PFSK-1 (cell line): ENCODE measurements around the gene NEURL4.

Source experiments
- POLR2AphosphoS5 ChIP-seq: IDR thresholded peaks from 2 replicates; pipeline ENCODE4 v1.6.1; 2012; ENCODE audit warnings: low read depth, mild to moderate bottlenecking, control low read depth, low read length, moderate library complexity
- SIN3A ChIP-seq: IDR thresholded peaks from 2 replicates; pipeline ENCODE4 v1.6.1; 2012; ENCODE audit warnings: mild to moderate bottlenecking, low read length, moderate library complexity, borderline replicate concordance; ENCODE audit not compliant: insufficient read depth
- TAF1 ChIP-seq: IDR thresholded peaks from 2 replicates; pipeline ENCODE4 v1.6.1; 2012; ENCODE audit warnings: low read length, control low read depth, borderline replicate concordance; ENCODE audit not compliant: insufficient read depth
- TF ChIP-seq, protein P1 (sequence below), 2 experiments: IDR thresholded peaks; 2 replicates each; pipeline versions ENCODE4 v1.6.1 to v1.8.0; 2011 to 2012; ENCODE audit warnings: low read depth in 2 of 2, low read length in 2 of 2, control low read depth in 1 of 2, inconsistent platforms in 1 of 2, mild to moderate bottlenecking in 1 of 2, moderate library complexity in 1 of 2; ENCODE audit not compliant: insufficient read depth in 1 of 2

DNA sequence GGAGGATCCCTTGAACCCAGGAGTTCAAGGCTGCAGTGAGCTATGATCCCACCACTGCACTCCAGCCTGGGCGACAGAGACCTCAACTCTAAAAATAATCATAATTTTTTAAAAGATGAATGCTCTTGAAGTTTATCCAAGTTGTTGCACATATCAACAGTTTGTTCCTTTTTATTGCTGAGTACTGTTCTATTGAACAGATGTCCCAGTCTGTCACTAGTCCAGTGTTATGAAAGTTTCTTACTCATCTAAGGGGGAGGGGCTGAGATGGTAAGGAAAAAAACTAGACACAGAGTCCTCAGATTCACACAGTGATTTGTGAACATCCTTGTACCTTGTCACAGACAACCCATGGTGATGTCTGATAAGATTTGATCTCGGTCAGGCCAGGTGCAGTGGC, 11.0 kb upstream of the NEURL4 start:
- TF ChIP-seq SIN3A (no peak), TAF1 (no peak), POLR2AphosphoS5 (no peak)
- TF ChIP-seq, protein P1, sequence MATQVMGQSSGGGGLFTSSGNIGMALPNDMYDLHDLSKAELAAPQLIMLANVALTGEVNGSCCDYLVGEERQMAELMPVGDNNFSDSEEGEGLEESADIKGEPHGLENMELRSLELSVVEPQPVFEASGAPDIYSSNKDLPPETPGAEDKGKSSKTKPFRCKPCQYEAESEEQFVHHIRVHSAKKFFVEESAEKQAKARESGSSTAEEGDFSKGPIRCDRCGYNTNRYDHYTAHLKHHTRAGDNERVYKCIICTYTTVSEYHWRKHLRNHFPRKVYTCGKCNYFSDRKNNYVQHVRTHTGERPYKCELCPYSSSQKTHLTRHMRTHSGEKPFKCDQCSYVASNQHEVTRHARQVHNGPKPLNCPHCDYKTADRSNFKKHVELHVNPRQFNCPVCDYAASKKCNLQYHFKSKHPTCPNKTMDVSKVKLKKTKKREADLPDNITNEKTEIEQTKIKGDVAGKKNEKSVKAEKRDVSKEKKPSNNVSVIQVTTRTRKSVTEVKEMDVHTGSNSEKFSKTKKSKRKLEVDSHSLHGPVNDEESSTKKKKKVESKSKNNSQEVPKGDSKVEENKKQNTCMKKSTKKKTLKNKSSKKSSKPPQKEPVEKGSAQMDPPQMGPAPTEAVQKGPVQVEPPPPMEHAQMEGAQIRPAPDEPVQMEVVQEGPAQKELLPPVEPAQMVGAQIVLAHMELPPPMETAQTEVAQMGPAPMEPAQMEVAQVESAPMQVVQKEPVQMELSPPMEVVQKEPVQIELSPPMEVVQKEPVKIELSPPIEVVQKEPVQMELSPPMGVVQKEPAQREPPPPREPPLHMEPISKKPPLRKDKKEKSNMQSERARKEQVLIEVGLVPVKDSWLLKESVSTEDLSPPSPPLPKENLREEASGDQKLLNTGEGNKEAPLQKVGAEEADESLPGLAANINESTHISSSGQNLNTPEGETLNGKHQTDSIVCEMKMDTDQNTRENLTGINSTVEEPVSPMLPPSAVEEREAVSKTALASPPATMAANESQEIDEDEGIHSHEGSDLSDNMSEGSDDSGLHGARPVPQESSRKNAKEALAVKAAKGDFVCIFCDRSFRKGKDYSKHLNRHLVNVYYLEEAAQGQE (IDR thresholded peaks at IDR 0.05; ENCODE audit: insufficient read depth in 1 of 2, low read depth in 2 of 2, low read length in 2 of 2), result no peak
